A549 (cell line): ENCODE measurements around the gene ARL4D.

Experiments used
- HEYL ChIP-seq: fragments of 250-450 bp; sonication (Bioruptor Pico); IDR thresholded peaks from 2 replicates; pipeline ENCODE4 v1.8.0; 2021; ENCODE audit warnings: mild to moderate bottlenecking, moderate library complexity
- POLR2A ChIP-seq: IDR thresholded peaks from 2 replicates; pipeline ENCODE4 v1.6.1; 2012; ENCODE audit warnings: mild to moderate bottlenecking, low read length
- ZSCAN20 ChIP-seq: fragments of 250-450 bp; sonication (Bioruptor Pico); IDR thresholded peaks from 2 replicates; pipeline ENCODE4 v1.8.0; 2022; ENCODE audit warnings: mild to moderate bottlenecking, moderate library complexity

DNA sequence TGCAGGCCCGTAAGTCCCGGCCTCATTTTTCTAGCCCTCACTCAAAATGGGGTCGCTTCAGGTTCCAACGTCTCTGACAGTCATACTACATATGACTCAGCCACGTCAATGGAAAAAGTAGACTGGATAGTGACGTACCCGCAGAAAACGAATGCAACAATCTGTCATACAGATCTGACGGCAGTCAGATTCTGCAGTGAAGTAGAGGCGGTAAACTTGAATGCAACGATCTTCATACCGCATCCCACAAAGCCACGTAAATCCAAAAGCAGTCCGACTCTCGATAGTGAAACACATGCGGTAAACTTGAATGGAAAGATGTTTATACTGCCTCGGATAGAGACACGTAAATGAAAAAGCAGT lies 38.4 kb upstream of the ARL4D start:
- TF ChIP-seq POLR2A (no peak), HEYL (CRISPR knock-in tag) (no peak), ZSCAN20 (CRISPR knock-in tag) (no peak)
